Skeletal muscle tissue (tissue), 4 donors: Measurements from ENCODE around the gene RAP1GAP2. TPM values are rescaled to one million over a fixed set of nuclear protein-coding genes. Genes with fewer than 3 reads are reported as not detected.
"Not testable (repeated sequence)": the region's sequence is repeated elsewhere in the genome, so short reads cannot be mapped to it uniquely, and the experiment has no call there.

Experiments used
- H3K27ac ChIP-seq: one replicate; pipeline ENCODE4 v1.7.0; 2013; ENCODE audit warnings: mild to moderate bottlenecking, low read depth, low read length, inconsistent platforms
- H3K27me3 ChIP-seq, 3 donors: one replicate each; pipeline ENCODE4 v1.7.0; 2013; ENCODE audit warnings: low read length in 3 of 3; ENCODE audit not compliant: control insufficient read depth in 3 of 3, insufficient read depth in 3 of 3
- H3K36me3 ChIP-seq, 3 donors: one replicate each; pipeline ENCODE4 v1.7.0; 2013; ENCODE audit warnings: low read length in 3 of 3; ENCODE audit not compliant: control insufficient read depth in 3 of 3, insufficient read depth in 3 of 3
- H3K4me1 ChIP-seq, 3 donors: one replicate each; pipeline ENCODE4 v1.7.0; 2013; ENCODE audit warnings: low read length in 3 of 3, mild to moderate bottlenecking in 3 of 3; ENCODE audit not compliant: control insufficient read depth in 3 of 3, insufficient read depth in 3 of 3
- H3K4me3 ChIP-seq, 3 donors: one replicate each; pipeline ENCODE4 v1.7.0; 2013; ENCODE audit warnings: low read length in 3 of 3
- H3K9ac ChIP-seq, 3 donors: one replicate each; pipeline ENCODE4 v1.7.0; 2013; ENCODE audit warnings: low read length in 3 of 3, mild to moderate bottlenecking in 3 of 3, moderate library complexity in 2 of 3, low read depth in 1 of 3
- H3K9me3 ChIP-seq, 3 donors: one replicate each; pipeline ENCODE4 v1.7.0; 2013; ENCODE audit warnings: low read length in 3 of 3; ENCODE audit not compliant: control insufficient read depth in 3 of 3
- total RNA-seq: library from RNA; depleted of rRNA; stranded (reverse); fragments of >200 nt; gene quantifications from one replicate; pipeline ENCODE4 v1.2.3, GENCODE V29; 2014
- donor health status: Osteomylitis.

RAP1GAP2 gene
- total RNA-seq, 1 donor from 2014 or later = 2.1 TPM

- Histone ChIP-seq H3K27ac (no peak overlapping the region), H3K36me3 (no peaks in the 10 kb centered on the region), H3K27me3 (peaks cover 0 to 3% (median 3%) of the 10 kb centered on the region in 3 donors), H3K9me3 (peaks cover 3 to 9% (median 7%) of the 10 kb centered on the region in 3 donors), H3K4me1 (no peaks in the 10 kb centered on the region), H3K9ac (no peak overlapping the region), H3K4me3 (no peak overlapping the region)
These were observed 230.9 kb downstream of the RAP1GAP2 start for GRCh38 chr17:3026856-3027751.

GRCh38 chr17:3027786-3028532, 231.7 kb downstream of the RAP1GAP2 start:
- Histone ChIP-seq H3K27ac (no peak overlapping the region), H3K36me3 (no peaks in the 10 kb centered on the region), H3K27me3 (peaks cover 0 to 9% (median 3%) of the 10 kb centered on the region in 3 donors), H3K9me3 (peaks cover 2 to 5% (median 3%) of the 10 kb centered on the region in 3 donors), H3K4me1 (no peaks in the 10 kb centered on the region), H3K4me3 (no peak overlapping the region), H3K9ac (no peak overlapping the region)

GRCh38 chr17:3029213-3029913, 233.1 kb downstream of the RAP1GAP2 start:
- Histone ChIP-seq H3K36me3 (no peaks in the 10 kb centered on the region), H3K9me3 (no peaks in the 10 kb centered on the region), H3K4me3 (no peak overlapping the region), H3K4me1 (no peaks in the 10 kb centered on the region), H3K9ac (no peak overlapping the region), H3K27ac (no peak overlapping the region), H3K27me3 (peaks cover 0 to 10% (median 3%) of the 10 kb centered on the region in 3 donors)

GRCh38 chr17:3030096-3030495, 233.9 kb downstream of the RAP1GAP2 start:
- Histone ChIP-seq H3K27me3 (peaks cover 0 to 11% (median 3%) of the 10 kb centered on the region in 3 donors), H3K9ac (no peak overlapping the region), H3K9me3 (no peaks in the 10 kb centered on the region), H3K4me1 (no peaks in the 10 kb centered on the region), H3K36me3 (no peaks in the 10 kb centered on the region), H3K4me3 (no peak overlapping the region), H3K27ac (peak overlapping the region; percentile 54)

- peaks cover 2 to 18% (median 7%) of the 10 kb centered on the region in 3 donors for H3K27me3 ChIP-seq
- H3K4me3 ChIP-seq, H3K9me3 ChIP-seq, H3K4me1 ChIP-seq, H3K36me3 ChIP-seq, H3K9ac ChIP-seq: not testable (repeated sequence)
- H3K27ac ChIP-seq = peak overlapping the region; percentile 54
These were observed 234.7 kb downstream of the RAP1GAP2 start for GRCh38 chr17:3030852-3031470.

GRCh38 chr17:3032258-3033247, 236.3 kb downstream of the RAP1GAP2 start:
- Histone ChIP-seq H3K4me1 (no peaks in the 10 kb centered on the region), H3K9me3 (no peaks in the 10 kb centered on the region), H3K27me3 (peaks cover 4 to 26% (median 21%) of the 10 kb centered on the region in 3 donors), H3K9ac (no peak overlapping the region), H3K36me3 (no peaks in the 10 kb centered on the region), H3K27ac (no peak overlapping the region), H3K4me3 (no peak overlapping the region)

- Histone ChIP-seq H3K27ac (no peak overlapping the region), H3K4me3 (no peak overlapping the region), H3K9ac (no peak overlapping the region), H3K9me3 (no peaks in the 10 kb centered on the region), H3K36me3 (no peaks in the 10 kb centered on the region), H3K27me3 (peaks cover 4 to 26% (median 20%) of the 10 kb centered on the region in 3 donors), H3K4me1 (no peaks in the 10 kb centered on the region)
These were observed 237.0 kb downstream of the RAP1GAP2 start for GRCh38 chr17:3033248-3033640.

- no peak overlapping the region for H3K4me3 ChIP-seq
- no peaks in the 10 kb centered on the region for H3K36me3 ChIP-seq
- no peak overlapping the region for H3K9ac ChIP-seq
- peaks cover 4 to 29% (median 20%) of the 10 kb centered on the region in 3 donors for H3K27me3 ChIP-seq
- H3K4me1 ChIP-seq = no peaks in the 10 kb centered on the region
- H3K9me3 ChIP-seq = no peaks in the 10 kb centered on the region
- no peak overlapping the region for H3K27ac ChIP-seq
These were observed 237.7 kb downstream of the RAP1GAP2 start for GRCh38 chr17:3033741-3034577.
